ENCODE results near the gene EEF1G. TPM values are rescaled to one million over a fixed set of nuclear protein-coding genes. Genes with fewer than 3 reads are reported as not detected.

EEF1G gene
- total and polyA plus RNA-seq, 9 of the 15 experiments (the other 6 are each of a cell fraction or from before 2014, with no cell fraction given): 985 to 2,349 (median 2,035) TPM

- peak overlapping the region; percentile 93 for H3K9ac ChIP-seq (ENCODE audit: insufficient read depth in 1 of 2, low read depth in 2 of 2, low read length in 2 of 2)
- H3K79me2 ChIP-seq (ENCODE audit: control insufficient read depth, insufficient read depth, low read length): peaks cover 25% of the 10 kb centered on the region
- H3K9me3 ChIP-seq (replicated peaks; ENCODE audit: control insufficient read depth, insufficient read depth, low read depth, low read length): no peaks in the 10 kb centered on the region
- H4K20me1 ChIP-seq (replicated peaks; ENCODE audit: control insufficient read depth, insufficient read depth, low read length): 0 out of 2 replicates have a peak, but pooled peaks cover 5% of the 10 kb centered on the region
- peaks cover 29 to 64% of the 10 kb centered on the region in 2 experiments for H3K4me1 ChIP-seq (replicated peaks in 1 of 2; ENCODE audit: control insufficient read depth in 2 of 2, insufficient read depth in 2 of 2, low read length in 2 of 2)
- intact Hi-C loops (cut with micrococcal nuclease): loop anchor here (2.0 to 5.0 kb wide), 2 partner anchors 35 to 80 kb away; partner anchors contain the start of gene GANAB
- BruUV-seq (replicated peaks): TSS peak; percentile 25
- peaks cover 58% of the 10 kb centered on the region for H3K36me3 ChIP-seq (ENCODE audit: control insufficient read depth, insufficient read depth, low read length)
- WGBS (ENCODE audit: insufficient coverage, low coverage, missing lambda C conversion rate): under 1% methylated on average over 26 of the region's 34 CpGs
- in situ Hi-C loops (cut with MboI): no loop called here
- peak; percentile 74 for FAIRE-seq
- ATAC-seq: peak; percentile 51
- peaks cover 2% of the 10 kb centered on the region for H3K9me1 ChIP-seq (ENCODE audit: control insufficient read depth, insufficient read depth, low read length)
- POLR2A ChIA-PET: interaction anchor here (0.9 to 1.9 kb wide), 12 partner anchors 9 to 244 kb away, joined by 3 to 7 read pairs (median 4); partner anchors contain the start of genes B3GAT3, C11orf98, CSKMT and EEF1G
- H3K27me3 ChIP-seq (ENCODE audit: control insufficient read depth in 2 of 2, insufficient read depth in 2 of 2, low read length in 2 of 2): no peaks in the 10 kb centered on the region
- H3K4me2 ChIP-seq (ENCODE audit: insufficient read depth, low read length): peak overlapping the region; percentile 96
- H3K4me3 ChIP-seq: peak overlapping the region; percentile 75
- peak; percentile 53 to 71 (median 62) for DNase-seq (ENCODE audit: extremely low read depth in 1 of 4, low spot score in 3 of 4)
- CTCF ChIA-PET (ENCODE audit: low intra/inter-chr PET ratio): interaction anchor here (0.6 to 2.6 kb wide), 7 partner anchors 10 to 216 kb away, joined by 3 to 17 read pairs (median 4); partner anchors contain the start of genes B3GAT3 and GANAB
- peak overlapping the region; percentile 87 for H2AFZ ChIP-seq (ENCODE audit: low read depth, low read length)
- H3K27ac ChIP-seq (ENCODE audit: extremely low read depth, low read depth, low read length): peak overlapping the region; percentile 90
- peak; percentile 65; the same call in 1 of the 2 replicates for TF ChIP-seq SUPT5H (IDR thresholded peaks at IDR 0.05)
- no peak for TF ChIP-seq RFX1 (IDR thresholded peaks at IDR 0.05)
- no peak for TF ChIP-seq XRCC5 (IDR thresholded peaks at IDR 0.05; ENCODE audit: low read depth, low read length)
- TF ChIP-seq FOXA3 (CRISPR knock-in tag; conservative IDR thresholded peaks at IDR 0.05 in 1 of 2, IDR thresholded peaks at IDR 0.05 in 1 of 2): peak in 1 of 2 experiments; percentile 18; a peak in 1 of 4 replicates
- TF ChIP-seq CREB1 (IDR thresholded peaks at IDR 0.05): no peak
- TF ChIP-seq CREB1 (CRISPR knock-in tag; IDR thresholded peaks at IDR 0.05): peak; percentile 30; the same call in 1 of the 2 replicates
- 0 out of 2 replicates have a peak, but pooled peaks have one; percentile 37 for TF ChIP-seq PHF8 (IDR thresholded peaks at IDR 0.05; ENCODE audit: borderline replicate concordance, low read length)
- TF ChIP-seq PTBP1 (IDR thresholded peaks at IDR 0.05; ENCODE audit: low read depth, low read length): 0 out of 2 replicates have a peak, but pooled peaks have one; percentile 51
- TF ChIP-seq MBD2 (IDR thresholded peaks at IDR 0.05; ENCODE audit: borderline replicate concordance, low read depth): 0 out of 2 replicates have a peak, but pooled peaks have one; percentile 41
- 0 out of 2 replicates have a peak, but pooled peaks have one; percentile 44 for TF ChIP-seq THRB (CRISPR knock-in tag; conservative IDR thresholded peaks at IDR 0.05)
- no peak for TF ChIP-seq ZNF224 (CRISPR knock-in tag; IDR thresholded peaks at IDR 0.05)
- peak; percentile 70 for TF ChIP-seq DPF2 (IDR thresholded peaks at IDR 0.05)
- peak; percentile 10 for TF ChIP-seq CTCFL (IDR thresholded peaks at IDR 0.05; ENCODE audit: borderline replicate concordance, insufficient read depth, low read depth, low read length, poor library complexity, severe bottlenecking)
- TF ChIP-seq NEUROD1 (IDR thresholded peaks at IDR 0.05; ENCODE audit: borderline replicate concordance, low read depth, low read length, partially characterized antibody): peak; percentile 14
Measured at GRCh38 chr11:62611705-62612365, 38.1 kb upstream of the EEF1G start.

All from K562 (cell line).